HEK293 (cell line): ENCODE results near the gene NR3C1.
A peak's percentile ranks its signal among the peaks of the same experiment; 100 is the strongest.

Source experiments
- GLIS2 ChIP-seq: fragments of 450-650 bp; formaldehyde crosslinking; IDR thresholded peaks from 2 replicates; pipeline ENCODE4 v1.5.1; 2016; ENCODE audit warnings: missing biosample characterization, missing genetic modification characterization
- OVOL3 ChIP-seq: fragments of 450-650 bp; formaldehyde crosslinking; IDR thresholded peaks from 2 replicates; pipeline ENCODE4 v1.5.1; 2016; ENCODE audit warnings: missing biosample characterization, missing genetic modification characterization
- TRIM28 ChIP-seq: IDR thresholded peaks from 2 replicates; pipeline ENCODE4 v1.6.1; 2011; ENCODE audit warnings: low read length, control low read depth, borderline replicate concordance
- ZBTB26 ChIP-seq: fragments of 450-650 bp; formaldehyde crosslinking; optimal IDR thresholded peaks from 2 replicates; pipeline ENCODE3; 2016; ENCODE audit warnings: missing biosample characterization, mild to moderate bottlenecking, missing genetic modification characterization
- ZBTB8A ChIP-seq: fragments of 450-650 bp; formaldehyde crosslinking; IDR thresholded peaks from 2 replicates; pipeline ENCODE4 v1.5.1; 2016; ENCODE audit warnings: missing biosample characterization, missing genetic modification characterization
- ZEB2 ChIP-seq: fragments of 450-650 bp; formaldehyde crosslinking; IDR thresholded peaks from 2 replicates; pipeline ENCODE4 v1.5.1; 2016; ENCODE audit warnings: missing biosample characterization, missing genetic modification characterization
- ZFHX2 ChIP-seq: fragments of 450-650 bp; formaldehyde crosslinking; conservative IDR thresholded peaks from 2 replicates; pipeline ENCODE4 v1.5.1; 2016; ENCODE audit warnings: missing biosample characterization, missing genetic modification characterization
- ZNF121 ChIP-seq: fragments of 450-650 bp; formaldehyde crosslinking; IDR thresholded peaks from 2 replicates; pipeline ENCODE4 v1.5.1; 2016; ENCODE audit warnings: missing biosample characterization, missing genetic modification characterization
- ZNF175 ChIP-seq: fragments of 450-650 bp; formaldehyde crosslinking; IDR thresholded peaks from 2 replicates; pipeline ENCODE4 v1.5.1; 2016; ENCODE audit warnings: missing biosample characterization, missing genetic modification characterization
- ZNF18 ChIP-seq: fragments of 450-650 bp; formaldehyde crosslinking; IDR thresholded peaks from 2 replicates; pipeline ENCODE4 v1.5.1; 2016; ENCODE audit warnings: missing biosample characterization, missing genetic modification characterization
- ZNF202 ChIP-seq: fragments of 450-650 bp; formaldehyde crosslinking; IDR thresholded peaks from 2 replicates; pipeline ENCODE4 v1.5.1; 2016; ENCODE audit warnings: missing biosample characterization, missing genetic modification characterization, borderline replicate concordance
- ZNF223 ChIP-seq: fragments of 450-650 bp; formaldehyde crosslinking; IDR thresholded peaks from 2 replicates; pipeline ENCODE4 v1.5.1; 2016; ENCODE audit warnings: missing biosample characterization, missing genetic modification characterization
- ZNF23 ChIP-seq: fragments of 450-650 bp; formaldehyde crosslinking; IDR thresholded peaks from 2 replicates; pipeline ENCODE4 v1.5.1; 2016; ENCODE audit warnings: missing biosample characterization, missing genetic modification characterization, borderline replicate concordance
- ZNF248 ChIP-seq: fragments of 450-650 bp; formaldehyde crosslinking; IDR thresholded peaks from 2 replicates; pipeline ENCODE4 v1.5.1; 2017; ENCODE audit warnings: missing biosample characterization, missing genetic modification characterization
- ZNF274 ChIP-seq, 2 experiments: fragments of 200-500 bp in 1 of 2; fragments of 450-650 bp in 1 of 2; sonication (Bioruptor generic) in 1 of 2; formaldehyde crosslinking in 1 of 2; IDR thresholded peaks; 2 replicates each; pipeline versions ENCODE4 v1.5.1 to v1.6.1; 2014 to 2016; ENCODE audit warnings: borderline replicate concordance in 1 of 2, inconsistent platforms in 1 of 2, low read length in 1 of 2, missing biosample characterization in 1 of 2, missing genetic modification characterization in 1 of 2
- ZNF324 ChIP-seq: fragments of 450-650 bp; formaldehyde crosslinking; IDR thresholded peaks from 2 replicates; pipeline ENCODE4 v1.5.1; 2016; ENCODE audit warnings: missing biosample characterization, missing genetic modification characterization
- ZNF391 ChIP-seq: fragments of 450-650 bp; formaldehyde crosslinking; IDR thresholded peaks from 2 replicates; pipeline ENCODE4 v1.5.1; 2016; ENCODE audit warnings: low read depth, missing biosample characterization, missing genetic modification characterization, borderline replicate concordance
- ZNF561 ChIP-seq: fragments of 450-650 bp; IDR thresholded peaks from 2 replicates; pipeline ENCODE4 v1.5.1; 2018; ENCODE audit warnings: missing biosample characterization, missing genetic modification characterization, borderline replicate concordance
- ZNF629 ChIP-seq: fragments of 450-650 bp; formaldehyde crosslinking; IDR thresholded peaks from 2 replicates; pipeline ENCODE4 v1.5.1; 2017; ENCODE audit warnings: missing biosample characterization, missing genetic modification characterization
- ZNF658 ChIP-seq: fragments of 450-650 bp; formaldehyde crosslinking; IDR thresholded peaks from 2 replicates; pipeline ENCODE4; 2016; ENCODE audit warnings: missing biosample characterization, missing genetic modification characterization
- ZNF660 ChIP-seq: fragments of 450-650 bp; IDR thresholded peaks from 2 replicates; pipeline ENCODE4 v1.5.1; 2018; ENCODE audit warnings: missing biosample characterization, mild to moderate bottlenecking, missing genetic modification characterization
- ZNF776 ChIP-seq: fragments of 450-650 bp; formaldehyde crosslinking; IDR thresholded peaks from 2 replicates; pipeline ENCODE4 v1.5.0; 2017; ENCODE audit warnings: missing biosample characterization, missing genetic modification characterization, borderline replicate concordance
- ZNF791 ChIP-seq: fragments of 450-650 bp; formaldehyde crosslinking; IDR thresholded peaks from 2 replicates; pipeline ENCODE4 v1.5.1; 2016; ENCODE audit warnings: missing biosample characterization, missing genetic modification characterization
- ZNF843 ChIP-seq: fragments of 450-650 bp; formaldehyde crosslinking; IDR thresholded peaks from 2 replicates; pipeline ENCODE4 v1.5.1; 2016; ENCODE audit warnings: missing biosample characterization, missing genetic modification characterization
- ZSCAN16 ChIP-seq: fragments of 450-650 bp; formaldehyde crosslinking; IDR thresholded peaks from 2 replicates; pipeline ENCODE4 v1.5.1; 2016; ENCODE audit warnings: missing biosample characterization, missing genetic modification characterization
- ZSCAN23 ChIP-seq: fragments of 450-650 bp; formaldehyde crosslinking; IDR thresholded peaks from 2 replicates; pipeline ENCODE4 v1.5.1; 2016; ENCODE audit warnings: missing biosample characterization, missing genetic modification characterization
- TF ChIP-seq, protein P1 (sequence below): fragments of 450-650 bp; formaldehyde crosslinking; IDR thresholded peaks from 2 replicates; pipeline ENCODE4 v1.5.1; 2016; ENCODE audit warnings: missing biosample characterization, missing genetic modification characterization
- TF ChIP-seq, protein P2 (sequence below): fragments of 450-650 bp; formaldehyde crosslinking; IDR thresholded peaks from 2 replicates; pipeline ENCODE4 v1.5.1; 2016; ENCODE audit warnings: missing biosample characterization, missing genetic modification characterization
- TF ChIP-seq, protein P3 (sequence below): fragments of 450-650 bp; formaldehyde crosslinking; IDR thresholded peaks from 2 replicates; pipeline ENCODE4 v1.5.1; 2016; ENCODE audit warnings: missing biosample characterization, missing genetic modification characterization, low read depth

Gene NR3C1

DNA sequence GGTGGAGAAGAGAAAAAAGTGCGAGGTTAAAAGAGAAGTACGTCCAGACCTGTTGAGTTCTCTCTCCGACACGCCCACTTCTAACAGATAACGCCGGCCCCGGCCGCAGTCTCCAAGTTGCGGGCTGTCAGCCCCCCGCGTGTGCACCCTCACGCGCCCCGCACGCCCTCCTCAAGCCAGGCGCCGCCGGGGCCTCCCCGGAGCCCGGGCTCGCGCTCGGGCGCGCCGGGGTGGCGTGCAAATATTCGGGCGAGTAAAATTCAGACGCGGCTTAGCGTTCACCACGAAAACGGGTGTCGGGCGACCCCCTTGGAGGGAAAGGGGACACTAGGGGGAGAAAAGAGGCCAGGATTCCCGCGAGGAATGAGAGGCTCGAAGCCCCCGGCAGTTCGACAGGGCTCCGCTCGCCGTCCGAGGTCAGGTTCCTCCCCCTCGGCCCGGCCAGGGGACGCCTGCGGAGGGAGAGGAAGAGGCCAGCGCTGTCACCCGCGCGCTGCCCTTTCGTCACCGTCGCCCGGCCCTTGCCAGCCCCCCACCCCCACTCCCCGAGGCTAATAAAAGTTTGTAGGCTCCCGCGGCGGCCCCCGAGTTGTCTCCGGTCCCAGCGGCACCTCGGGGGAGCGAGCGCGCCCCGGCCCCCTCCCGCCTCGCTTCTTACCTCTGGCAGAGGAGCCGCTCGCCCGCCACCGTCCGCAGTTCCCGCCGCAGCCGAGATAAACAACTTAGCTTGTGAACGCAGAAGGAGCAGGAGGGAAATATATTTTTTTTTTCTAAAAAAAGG, 743 bp downstream of the NR3C1 start (continued):
- TF ChIP-seq ZNF660 (tag by site-specific recombination) (no peak), ZEB2 (tag by site-specific recombination) (peak; percentile 69; the same call in 1 of the 2 replicates), ZNF561 (0 out of 2 replicates have a peak, but pooled peaks have one; percentile 18), ZNF223 (no peak), ZFHX2 (0 out of 2 replicates have a peak, but pooled peaks have one; percentile 22), ZNF175 (tag by site-specific recombination) (no peak), ZNF274 (IDR thresholded peaks at IDR 0.05; ENCODE audit: low read length) (no peak), ZNF274 (tag by site-specific recombination; IDR thresholded peaks at IDR 0.05; ENCODE audit: borderline replicate concordance) (no peak), ZNF324 (tag by site-specific recombination) (no peak), TRIM28 (no peak), GLIS2 (tag by site-specific recombination) (peak; percentile 82), ZNF202 (tag by site-specific recombination) (no peak), ZBTB26 (tag by site-specific recombination) (peak; percentile 69), ZNF791 (tag by site-specific recombination) (no peak), ZNF776 (tag by site-specific recombination) (no peak), ZNF18 (tag by site-specific recombination) (no peak), ZSCAN23 (tag by site-specific recombination) (no peak), ZBTB8A (tag by site-specific recombination) (peak; percentile 93), ZNF658 (tag by site-specific recombination) (no peak), ZNF121 (no peak), ZNF391 (tag by site-specific recombination) (no peak), OVOL3 (tag by site-specific recombination) (no peak), ZNF23 (no peak), ZNF843 (no peak), ZNF248 (tag by site-specific recombination) (no peak), ZNF629 (no peak), ZSCAN16 (tag by site-specific recombination) (no peak)
- TF ChIP-seq, protein P1, sequence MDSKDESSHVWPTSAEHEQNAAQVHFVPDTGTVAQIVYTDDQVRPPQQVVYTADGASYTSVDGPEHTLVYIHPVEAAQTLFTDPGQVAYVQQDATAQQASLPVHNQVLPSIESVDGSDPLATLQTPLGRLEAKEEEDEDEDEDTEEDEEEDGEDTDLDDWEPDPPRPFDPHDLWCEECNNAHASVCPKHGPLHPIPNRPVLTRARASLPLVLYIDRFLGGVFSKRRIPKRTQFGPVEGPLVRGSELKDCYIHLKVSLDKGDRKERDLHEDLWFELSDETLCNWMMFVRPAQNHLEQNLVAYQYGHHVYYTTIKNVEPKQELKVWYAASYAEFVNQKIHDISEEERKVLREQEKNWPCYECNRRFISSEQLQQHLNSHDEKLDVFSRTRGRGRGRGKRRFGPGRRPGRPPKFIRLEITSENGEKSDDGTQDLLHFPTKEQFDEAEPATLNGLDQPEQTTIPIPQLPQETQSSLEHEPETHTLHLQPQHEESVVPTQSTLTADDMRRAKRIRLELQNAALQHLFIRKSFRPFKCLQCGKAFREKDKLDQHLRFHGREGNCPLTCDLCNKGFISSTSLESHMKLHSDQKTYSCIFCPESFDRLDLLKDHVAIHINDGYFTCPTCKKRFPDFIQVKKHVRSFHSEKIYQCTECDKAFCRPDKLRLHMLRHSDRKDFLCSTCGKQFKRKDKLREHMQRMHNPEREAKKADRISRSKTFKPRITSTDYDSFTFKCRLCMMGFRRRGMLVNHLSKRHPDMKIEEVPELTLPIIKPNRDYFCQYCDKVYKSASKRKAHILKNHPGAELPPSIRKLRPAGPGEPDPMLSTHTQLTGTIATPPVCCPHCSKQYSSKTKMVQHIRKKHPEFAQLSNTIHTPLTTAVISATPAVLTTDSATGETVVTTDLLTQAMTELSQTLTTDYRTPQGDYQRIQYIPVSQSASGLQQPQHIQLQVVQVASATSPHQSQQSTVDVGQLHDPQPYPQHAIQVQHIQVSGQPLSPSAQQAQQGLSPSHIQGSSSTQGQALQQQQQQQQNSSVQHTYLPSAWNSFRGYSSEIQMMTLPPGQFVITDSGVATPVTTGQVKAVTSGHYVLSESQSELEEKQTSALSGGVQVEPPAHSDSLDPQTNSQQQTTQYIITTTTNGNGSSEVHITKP (tag by site-specific recombination): no peak
- TF ChIP-seq, protein P2, sequence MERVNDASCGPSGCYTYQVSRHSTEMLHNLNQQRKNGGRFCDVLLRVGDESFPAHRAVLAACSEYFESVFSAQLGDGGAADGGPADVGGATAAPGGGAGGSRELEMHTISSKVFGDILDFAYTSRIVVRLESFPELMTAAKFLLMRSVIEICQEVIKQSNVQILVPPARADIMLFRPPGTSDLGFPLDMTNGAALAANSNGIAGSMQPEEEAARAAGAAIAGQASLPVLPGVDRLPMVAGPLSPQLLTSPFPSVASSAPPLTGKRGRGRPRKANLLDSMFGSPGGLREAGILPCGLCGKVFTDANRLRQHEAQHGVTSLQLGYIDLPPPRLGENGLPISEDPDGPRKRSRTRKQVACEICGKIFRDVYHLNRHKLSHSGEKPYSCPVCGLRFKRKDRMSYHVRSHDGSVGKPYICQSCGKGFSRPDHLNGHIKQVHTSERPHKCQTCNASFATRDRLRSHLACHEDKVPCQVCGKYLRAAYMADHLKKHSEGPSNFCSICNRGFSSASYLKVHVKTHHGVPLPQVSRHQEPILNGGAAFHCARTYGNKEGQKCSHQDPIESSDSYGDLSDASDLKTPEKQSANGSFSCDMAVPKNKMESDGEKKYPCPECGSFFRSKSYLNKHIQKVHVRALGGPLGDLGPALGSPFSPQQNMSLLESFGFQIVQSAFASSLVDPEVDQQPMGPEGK (tag by site-specific recombination): peak; percentile 34; the same call in 1 of the 2 replicates
- TF ChIP-seq, protein P3, sequence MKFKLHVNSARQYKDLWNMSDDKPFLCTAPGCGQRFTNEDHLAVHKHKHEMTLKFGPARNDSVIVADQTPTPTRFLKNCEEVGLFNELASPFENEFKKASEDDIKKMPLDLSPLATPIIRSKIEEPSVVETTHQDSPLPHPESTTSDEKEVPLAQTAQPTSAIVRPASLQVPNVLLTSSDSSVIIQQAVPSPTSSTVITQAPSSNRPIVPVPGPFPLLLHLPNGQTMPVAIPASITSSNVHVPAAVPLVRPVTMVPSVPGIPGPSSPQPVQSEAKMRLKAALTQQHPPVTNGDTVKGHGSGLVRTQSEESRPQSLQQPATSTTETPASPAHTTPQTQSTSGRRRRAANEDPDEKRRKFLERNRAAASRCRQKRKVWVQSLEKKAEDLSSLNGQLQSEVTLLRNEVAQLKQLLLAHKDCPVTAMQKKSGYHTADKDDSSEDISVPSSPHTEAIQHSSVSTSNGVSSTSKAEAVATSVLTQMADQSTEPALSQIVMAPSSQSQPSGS (tag by site-specific recombination): no peak
- TF ChIP-seq, all 188 proteins: peak for 17
